Parathyroid adenoma (tissue), 2 donors: ENCODE measurements around the gene DPYSL5.

Experiments
- H2AFZ ChIP-seq: fragments of 300-600 bp; sonication (generic); one replicate; pipeline ENCODE4 v1.7.0; 2017; ENCODE audit warnings: antibody characterized with exemption, mild to moderate bottlenecking
- H3K27ac ChIP-seq: fragments of 300-600 bp; sonication (generic); one replicate; pipeline ENCODE4 v1.7.0; 2017
- H3K27me3 ChIP-seq: fragments of 300-600 bp; sonication (generic); one replicate; pipeline ENCODE4 v1.7.0; 2017; ENCODE audit warnings: low read length; ENCODE audit not compliant: control insufficient read depth, insufficient read depth
- H3K36me3 ChIP-seq: fragments of 300-600 bp; sonication (generic); one replicate; pipeline ENCODE4 v1.7.0; 2017; ENCODE audit warnings: low read length; ENCODE audit not compliant: control insufficient read depth, insufficient read depth
- H3K4me1 ChIP-seq: fragments of 300-600 bp; sonication (generic); one replicate; pipeline ENCODE4 v1.7.0; 2017; ENCODE audit warnings: control low read depth
- H3K4me2 ChIP-seq: fragments of 300-600 bp; sonication (generic); one replicate; pipeline ENCODE4 v1.7.0; 2017; ENCODE audit warnings: low read length
- H3K4me3 ChIP-seq: fragments of 300-600 bp; sonication (generic); one replicate; pipeline ENCODE4 v1.7.0; 2017; ENCODE audit warnings: low read depth, low read length
- H3K79me2 ChIP-seq: fragments of 300-600 bp; sonication (generic); one replicate; pipeline ENCODE4 v1.7.0; 2017; ENCODE audit warnings: control low read depth
- H3K9ac ChIP-seq: fragments of 300-600 bp; sonication (generic); one replicate; pipeline ENCODE4 v1.7.0; 2017; ENCODE audit warnings: mild to moderate bottlenecking
- H3K9me3 ChIP-seq: fragments of 300-600 bp; sonication (generic); one replicate; pipeline ENCODE4 v1.7.0; 2017; ENCODE audit warnings: low read length; ENCODE audit not compliant: control insufficient read depth
- TF ChIP-seq, protein P1 (sequence below): fragments of 300-600 bp; sonication (generic); IDR thresholded peaks from one replicate; pipeline ENCODE4 v1.7.0; 2017; ENCODE audit warnings: antibody characterized with exemption, mild to moderate bottlenecking
- donor health status: primary hyperparathyroidism.

Gene DPYSL5

DNA sequence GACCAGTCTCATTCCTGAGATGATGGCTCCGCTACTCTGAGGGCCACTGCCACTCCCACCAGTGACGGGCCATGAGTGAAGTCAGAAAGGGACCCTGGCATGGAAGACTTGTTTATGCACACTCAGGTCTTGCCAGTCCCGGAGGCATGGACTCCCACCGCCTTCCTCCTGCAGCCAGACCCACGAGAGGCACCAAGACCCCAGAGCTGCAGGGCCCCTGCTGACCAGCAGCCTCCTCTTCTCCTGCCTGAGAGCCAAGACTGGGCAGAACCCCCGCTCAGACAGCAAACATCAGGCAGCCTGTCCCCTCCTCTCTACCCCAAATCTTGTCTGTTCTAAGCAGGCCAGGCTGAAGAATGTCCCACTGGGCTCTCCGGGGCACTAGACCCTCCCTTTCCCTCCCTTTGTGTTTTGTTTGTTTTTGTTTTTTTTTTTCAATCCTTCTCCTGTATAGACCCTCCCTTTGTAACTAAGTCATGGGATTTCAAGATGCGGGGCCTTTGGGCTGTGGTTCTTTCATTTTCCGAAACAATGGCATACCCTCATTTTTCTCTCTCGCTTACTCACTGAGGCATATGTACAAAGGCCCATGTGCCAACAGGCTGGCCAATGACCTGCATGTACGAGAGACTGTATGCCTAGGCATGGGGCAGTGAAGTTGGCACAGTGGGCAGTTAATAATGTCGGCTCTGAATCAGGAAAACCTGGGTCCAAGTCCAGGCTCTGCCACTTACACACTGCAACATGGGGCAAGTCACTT lies 98.2 kb downstream of the DPYSL5 start:
- no peak overlapping the region for H3K9ac ChIP-seq
- H3K36me3 ChIP-seq, result no peaks in the 10 kb centered on the region
- peaks cover 7% of the 10 kb centered on the region for H3K27me3 ChIP-seq
- TF ChIP-seq, protein P1, sequence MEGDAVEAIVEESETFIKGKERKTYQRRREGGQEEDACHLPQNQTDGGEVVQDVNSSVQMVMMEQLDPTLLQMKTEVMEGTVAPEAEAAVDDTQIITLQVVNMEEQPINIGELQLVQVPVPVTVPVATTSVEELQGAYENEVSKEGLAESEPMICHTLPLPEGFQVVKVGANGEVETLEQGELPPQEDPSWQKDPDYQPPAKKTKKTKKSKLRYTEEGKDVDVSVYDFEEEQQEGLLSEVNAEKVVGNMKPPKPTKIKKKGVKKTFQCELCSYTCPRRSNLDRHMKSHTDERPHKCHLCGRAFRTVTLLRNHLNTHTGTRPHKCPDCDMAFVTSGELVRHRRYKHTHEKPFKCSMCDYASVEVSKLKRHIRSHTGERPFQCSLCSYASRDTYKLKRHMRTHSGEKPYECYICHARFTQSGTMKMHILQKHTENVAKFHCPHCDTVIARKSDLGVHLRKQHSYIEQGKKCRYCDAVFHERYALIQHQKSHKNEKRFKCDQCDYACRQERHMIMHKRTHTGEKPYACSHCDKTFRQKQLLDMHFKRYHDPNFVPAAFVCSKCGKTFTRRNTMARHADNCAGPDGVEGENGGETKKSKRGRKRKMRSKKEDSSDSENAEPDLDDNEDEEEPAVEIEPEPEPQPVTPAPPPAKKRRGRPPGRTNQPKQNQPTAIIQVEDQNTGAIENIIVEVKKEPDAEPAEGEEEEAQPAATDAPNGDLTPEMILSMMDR, result no peak
- H3K4me1 ChIP-seq, result peaks cover 3% of the 10 kb centered on the region
- no peak overlapping the region for H2AFZ ChIP-seq
- H3K4me3 ChIP-seq, result no peak overlapping the region
- no peaks in the 10 kb centered on the region for H3K9me3 ChIP-seq
- H3K27ac ChIP-seq, result no peak overlapping the region
- no peaks in the 10 kb centered on the region for H3K79me2 ChIP-seq
- no peak overlapping the region for H3K4me2 ChIP-seq

DNA sequence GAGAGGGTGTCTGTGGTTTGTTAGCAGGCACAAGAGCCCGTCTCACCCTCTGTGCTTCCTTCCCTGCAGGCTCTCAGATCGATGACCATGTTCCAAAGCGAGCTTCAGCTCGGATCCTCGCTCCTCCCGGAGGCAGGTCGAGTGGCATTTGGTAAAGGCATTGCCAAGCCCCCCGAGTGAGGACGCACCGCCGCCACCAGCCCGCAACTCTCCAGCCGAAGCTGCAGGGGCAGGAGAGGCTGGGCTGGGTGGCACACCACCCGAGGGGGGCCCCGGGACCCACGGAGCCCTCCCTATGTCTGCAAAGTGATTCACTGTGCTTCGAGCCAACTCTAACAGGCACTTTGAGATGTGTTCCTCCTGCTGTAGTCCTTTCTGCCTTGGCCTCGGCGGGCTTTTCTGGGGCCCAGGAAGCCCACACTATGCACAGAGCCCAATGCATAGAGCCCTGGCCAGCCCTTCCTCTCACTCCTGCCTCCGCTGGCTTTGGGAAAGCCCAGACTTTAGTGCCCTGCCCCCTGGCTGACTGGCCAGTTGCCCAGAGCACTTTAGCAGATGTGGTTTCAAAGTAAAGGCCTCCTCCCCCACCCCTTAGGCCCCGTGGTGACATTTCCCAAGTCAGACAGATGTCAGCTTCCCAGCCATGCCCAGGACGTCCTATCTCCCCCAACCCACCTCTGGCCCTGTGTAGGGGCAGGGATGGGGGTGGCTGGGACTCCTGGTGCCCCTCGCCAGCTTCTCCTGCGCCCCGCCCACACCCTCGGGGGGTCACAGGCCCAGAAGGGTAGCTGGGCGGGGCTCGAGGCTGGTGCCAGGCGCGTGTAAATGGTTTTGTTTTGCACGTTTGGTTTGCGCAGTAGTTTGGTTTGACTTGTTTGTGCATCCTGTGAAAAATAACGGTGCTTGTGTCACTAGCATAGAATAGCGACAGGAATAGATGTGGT lies 99.2 kb downstream of the DPYSL5 start:
- no peak overlapping the region for H3K9ac ChIP-seq
- H3K4me1 ChIP-seq, result peaks cover 3% of the 10 kb centered on the region
- H3K27me3 ChIP-seq, result peaks cover 7% of the 10 kb centered on the region
- H3K36me3 ChIP-seq, result no peaks in the 10 kb centered on the region
- no peak overlapping the region for H3K4me2 ChIP-seq
- H3K9me3 ChIP-seq, result no peaks in the 10 kb centered on the region
- no peaks in the 10 kb centered on the region for H3K79me2 ChIP-seq
- H2AFZ ChIP-seq, result no peak overlapping the region
- no peak overlapping the region for H3K27ac ChIP-seq
- TF ChIP-seq, protein P1, result no peak
- H3K4me3 ChIP-seq, result no peak overlapping the region

DNA sequence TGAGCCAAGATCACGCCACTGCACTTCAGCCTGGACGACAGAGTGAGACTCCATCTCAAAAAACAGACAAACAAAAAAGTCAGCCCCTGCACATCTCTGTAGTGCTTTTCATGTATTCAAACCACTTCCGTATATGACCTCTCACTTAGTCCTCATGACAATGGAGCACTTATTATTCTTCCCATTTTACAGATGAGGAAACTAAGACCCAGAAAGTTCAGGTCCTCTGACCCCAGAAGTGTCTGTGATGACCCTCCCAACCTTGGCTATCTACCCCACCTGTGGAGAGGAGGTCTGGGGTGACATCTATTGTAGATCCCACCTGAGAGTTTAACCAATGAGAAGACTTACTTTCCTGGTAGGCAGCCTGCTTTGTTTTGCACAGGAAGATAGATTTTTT lies 100.9 kb downstream of the DPYSL5 start:
- H3K9ac ChIP-seq, result no peak overlapping the region
- H3K4me1 ChIP-seq, result no peaks in the 10 kb centered on the region
- H3K9me3 ChIP-seq, result no peaks in the 10 kb centered on the region
- no peak overlapping the region for H2AFZ ChIP-seq
- no peak overlapping the region for H3K27ac ChIP-seq
- H3K79me2 ChIP-seq, result no peaks in the 10 kb centered on the region
- TF ChIP-seq, protein P1, result no peak
- H3K4me3 ChIP-seq, result no peak overlapping the region
- H3K4me2 ChIP-seq, result no peak overlapping the region
- H3K27me3 ChIP-seq, result no peaks in the 10 kb centered on the region
- H3K36me3 ChIP-seq, result no peaks in the 10 kb centered on the region

DNA sequence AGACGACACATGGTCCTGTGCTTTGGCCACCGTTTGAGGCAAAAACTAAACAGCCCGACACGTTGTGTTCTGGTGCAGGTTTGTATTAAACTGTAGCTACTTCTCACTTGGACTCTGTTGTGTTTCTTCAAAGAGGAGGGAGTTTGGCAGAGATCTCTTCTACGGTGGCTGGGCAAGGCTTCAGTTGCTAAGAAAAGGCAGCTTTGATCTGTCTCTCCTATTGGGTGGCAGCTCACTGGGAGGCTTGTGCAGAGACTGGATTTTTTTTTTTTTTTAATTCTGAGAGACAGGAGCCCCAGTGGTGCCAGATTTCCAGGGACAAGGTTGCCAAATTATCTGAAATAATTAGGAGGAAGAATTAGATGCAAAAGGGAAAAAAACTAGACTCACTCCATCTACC lies 102.3 kb downstream of the DPYSL5 start:
- Histone ChIP-seq H3K79me2 (no peaks in the 10 kb centered on the region), H3K4me3 (no peak overlapping the region), H2AFZ (no peak overlapping the region), H3K36me3 (no peaks in the 10 kb centered on the region), H3K9ac (no peak overlapping the region), H3K27me3 (no peaks in the 10 kb centered on the region), H3K9me3 (no peaks in the 10 kb centered on the region), H3K4me2 (no peak overlapping the region), H3K27ac (no peak overlapping the region), H3K4me1 (no peaks in the 10 kb centered on the region)
- TF ChIP-seq, protein P1, result no peak
